Smooth muscle cell (in vitro differentiated cells): Measurements from ENCODE around the gene PIGH. TPM values are rescaled to one million over a fixed set of nuclear protein-coding genes. Genes with fewer than 3 reads are reported as not detected.

Experiments used
- DNase-seq: peaks from one replicate; lab custom pipeline; 2025; ENCODE audit not compliant: unreplicated experiment; lab: John Stamatoyannopoulos, UW
- H2AFZ ChIP-seq: fragments of 200-600 bp; sonication (generic); 2 replicates; pipeline ENCODE4 v1.6.0; 2016; ENCODE audit warnings: antibody characterized with exemption, low read depth, mild to moderate bottlenecking
- H3F3A ChIP-seq: fragments of 200-600 bp; sonication (generic); 2 replicates; pipeline ENCODE4 v1.6.0; 2017; ENCODE audit warnings: antibody characterized with exemption, low read depth
- H3K27ac ChIP-seq: fragments of 200-600 bp; sonication (generic); 2 replicates; pipeline ENCODE4 v1.5.1; 2016; ENCODE audit warnings: low read depth, mild to moderate bottlenecking
- H3K27me3 ChIP-seq: fragments of 200-600 bp; sonication (generic); 2 replicates; pipeline ENCODE4 v1.6.1; 2016; ENCODE audit warnings: low read depth, mild to moderate bottlenecking
- H3K36me3 ChIP-seq: fragments of 200-600 bp; sonication (generic); 2 replicates; pipeline ENCODE4 v1.5.1; 2016; ENCODE audit warnings: low read depth
- H3K4me1 ChIP-seq: fragments of 200-600 bp; sonication (generic); 2 replicates; pipeline ENCODE4 v1.5.1; 2016; ENCODE audit warnings: low read depth
- H3K4me2 ChIP-seq: fragments of 200-600 bp; sonication (generic); 2 replicates; pipeline ENCODE4 v1.6.0; 2016; ENCODE audit warnings: mild to moderate bottlenecking
- H3K4me3 ChIP-seq: fragments of 200-600 bp; sonication (generic); 2 replicates; pipeline ENCODE4 v1.5.1; 2016; ENCODE audit warnings: mild to moderate bottlenecking
- H3K79me2 ChIP-seq: fragments of 200-600 bp; sonication (generic); 2 replicates; pipeline ENCODE4 v1.6.0; 2016; ENCODE audit warnings: low read depth, mild to moderate bottlenecking
- H3K9ac ChIP-seq: fragments of 200-600 bp; sonication (generic); 2 replicates; pipeline ENCODE4 v1.6.0; 2016; ENCODE audit warnings: low read depth
- H3K9me3 ChIP-seq: fragments of 200-600 bp; sonication (generic); replicated peaks from 2 replicates; pipeline ENCODE4 v1.5.1; 2016; ENCODE audit warnings: low read depth
- H4K20me1 ChIP-seq: fragments of 200-600 bp; sonication (generic); 2 replicates; pipeline ENCODE4 v1.6.0; 2016; ENCODE audit warnings: low read depth
- CTCF ChIP-seq: fragments of 200-600 bp; sonication (generic); IDR thresholded peaks from 2 replicates; pipeline ENCODE4 v1.5.1; 2017; ENCODE audit warnings: borderline replicate concordance, mild to moderate bottlenecking, antibody characterized with exemption; ENCODE audit not compliant: insufficient read depth, poor library complexity, severe bottlenecking
- WGBS: methylation state at CpG from one replicate; pipeline ENCODE4 v1.1.7; 2016; ENCODE audit warnings: low lambda C conversion rate; 5-methylcytosine and 5-hydroxymethylcytosine counted together
- polyA plus RNA-seq: library from polyadenylated mRNA; unstranded; fragments of >200 nt; fragmentation: Nextera tagmentation; extraction: Ambion mirVana; gene quantifications from 2 replicates; pipeline ENCODE4 v1.2.1, GENCODE V29; 2016
- total RNA-seq: library from RNA; depleted of rRNA; stranded (reverse); fragments of >200 nt; gene quantifications from 2 replicates; pipeline ENCODE4 v1.2.3, GENCODE V29; 2014

The PIGH gene
- total and polyA plus RNA-seq, 2 experiments from 2014 or later, result 15.5 to 20.6 TPM

GRCh38 chr14:67577909-67578749 is 21.9 kb downstream of the PIGH start:
- no peaks in the 10 kb centered on the region for H3K27me3 ChIP-seq
- H3F3A ChIP-seq, result no peaks in the 10 kb centered on the region
- no peaks in the 10 kb centered on the region for H3K4me1 ChIP-seq
- WGBS, result 95% methylated on average over 15 of the region's 16 CpGs
- no peak overlapping the region for H3K4me3 ChIP-seq
- no peak for DNase-seq
- H3K4me2 ChIP-seq, result no peak overlapping the region
- TF ChIP-seq CTCF, result no peak
- H2AFZ ChIP-seq, result no peak overlapping the region
- H3K9ac ChIP-seq, result no peak overlapping the region
- H4K20me1 ChIP-seq, result no peaks in the 10 kb centered on the region
- no peak overlapping the region for H3K27ac ChIP-seq
- no peaks in the 10 kb centered on the region for H3K79me2 ChIP-seq
- H3K9me3 ChIP-seq, result no peaks in the 10 kb centered on the region
- H3K36me3 ChIP-seq, result no peaks in the 10 kb centered on the region

- Histone ChIP-seq H4K20me1 (no peaks in the 10 kb centered on the region), H2AFZ (no peak overlapping the region), H3K27ac (no peak overlapping the region), H3K4me2 (no peak overlapping the region), H3K36me3 (no peaks in the 10 kb centered on the region), H3F3A (no peaks in the 10 kb centered on the region), H3K79me2 (no peaks in the 10 kb centered on the region), H3K9me3 (no peaks in the 10 kb centered on the region), H3K27me3 (no peaks in the 10 kb centered on the region), H3K4me3 (no peak overlapping the region), H3K4me1 (no peaks in the 10 kb centered on the region), H3K9ac (no peak overlapping the region)
- DNase-seq, result no peak
- WGBS, result 80% methylated on average over 13 of the region's 13 CpGs
- no peak for TF ChIP-seq CTCF
Observed at GRCh38 chr14:67577181-67577808, 22.8 kb downstream of the PIGH start.

- no peak overlapping the region for H3K27ac ChIP-seq
- no peaks in the 10 kb centered on the region for H3K36me3 ChIP-seq
- H3K27me3 ChIP-seq, result no peaks in the 10 kb centered on the region
- TF ChIP-seq CTCF, result no peak
- H3K79me2 ChIP-seq, result no peaks in the 10 kb centered on the region
- no peak overlapping the region for H3K4me2 ChIP-seq
- 92% methylated on average over 7 of the region's 7 CpGs for WGBS
- no peak overlapping the region for H3K4me3 ChIP-seq
- no peaks in the 10 kb centered on the region for H4K20me1 ChIP-seq
- no peaks in the 10 kb centered on the region for H3K4me1 ChIP-seq
- H3K9ac ChIP-seq, result no peak overlapping the region
- no peaks in the 10 kb centered on the region for H3F3A ChIP-seq
- H3K9me3 ChIP-seq, result no peaks in the 10 kb centered on the region
- no peak overlapping the region for H2AFZ ChIP-seq
- no peak for DNase-seq
Observed at GRCh38 chr14:67576216-67576955, 23.7 kb downstream of the PIGH start.
